NB4 (cell line): ENCODE measurements around the gene ZNHIT1.

Experiments
- DNase-seq: peaks from one replicate; pipeline ENCODE4 v3.0.0; 2010; ENCODE audit warnings: low read depth
- H3K4me3 ChIP-seq: one replicate; pipeline ENCODE4 v1.5.1; 2011; ENCODE audit warnings: mild to moderate bottlenecking, low read depth, low read length, moderate library complexity
- CTCF ChIP-seq: IDR thresholded peaks from one replicate; pipeline ENCODE4 v1.5.1; 2012; ENCODE audit warnings: low read depth, low read length
- MAX ChIP-seq: IDR thresholded peaks from 2 replicates; pipeline ENCODE4 v1.6.1; 2011; ENCODE audit warnings: low read depth, low read length
- MYC ChIP-seq: IDR thresholded peaks from 2 replicates; pipeline ENCODE4 v1.6.1; 2011; ENCODE audit warnings: low read depth, low read length
- POLR2A ChIP-seq: IDR thresholded peaks from 2 replicates; pipeline ENCODE4 v1.6.1; 2011; ENCODE audit warnings: mild to moderate bottlenecking; ENCODE audit not compliant: insufficient read length; ENCODE audit errors: extremely low read depth

Gene ZNHIT1

GRCh38 chr7:101240226-101241014, 22.5 kb downstream of the ZNHIT1 start:
- TF ChIP-seq POLR2A (no peak), CTCF (no peak), MAX (no peak), MYC (no peak)
- no peak overlapping the region for H3K4me3 ChIP-seq
- DNase-seq: no peak

GRCh38 chr7:101241015-101241363, 23.0 kb downstream of the ZNHIT1 start:
- H3K4me3 ChIP-seq: no peak overlapping the region
- TF ChIP-seq CTCF: no peak
- no peak for TF ChIP-seq MYC
- no peak for TF ChIP-seq MAX
- TF ChIP-seq POLR2A: no peak
- DNase-seq: peak; percentile 73

DNA sequence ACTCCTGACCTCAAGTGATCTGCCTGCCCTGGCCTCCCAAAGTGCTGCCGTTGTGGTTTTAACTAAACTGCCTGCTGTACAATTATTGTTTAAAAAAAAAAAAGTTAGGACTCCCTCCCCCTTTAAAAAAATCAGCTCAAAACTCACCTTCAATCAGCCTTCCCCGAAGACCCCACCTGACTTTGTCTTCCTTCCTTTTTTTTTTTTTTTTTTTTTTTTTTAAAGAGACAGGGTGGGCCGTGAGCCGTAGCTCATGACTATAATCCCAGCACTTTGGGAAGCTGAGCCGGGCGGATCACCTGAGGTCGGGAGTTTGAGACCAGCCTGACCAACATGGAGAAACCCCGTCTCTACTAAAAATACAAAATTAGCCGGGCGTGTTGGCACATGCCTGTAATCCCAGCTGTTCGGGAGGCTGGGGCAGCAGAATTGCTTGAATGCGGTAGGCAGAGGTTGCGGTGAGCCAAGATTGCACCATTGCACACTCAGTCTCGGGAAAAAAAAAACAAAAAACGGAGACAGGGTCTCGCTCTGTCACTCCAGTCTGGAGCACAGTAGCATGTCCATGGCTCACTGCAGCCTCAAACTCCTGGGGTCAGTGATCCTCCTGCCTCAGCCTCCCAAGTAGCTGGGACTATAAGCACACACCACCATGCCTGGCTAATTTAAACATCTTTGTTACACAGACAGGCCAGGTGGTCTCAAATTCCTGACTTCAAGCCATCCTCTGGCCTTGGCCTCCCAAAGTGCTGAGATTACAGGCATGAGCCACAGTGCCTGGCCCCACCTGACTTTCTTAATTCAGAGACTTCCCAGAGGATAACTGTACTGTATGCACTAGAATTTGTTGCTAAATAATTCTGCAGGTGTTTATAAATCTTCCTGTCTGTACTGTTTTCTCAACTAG, 23.7 kb downstream of the ZNHIT1 start:
- H3K4me3 ChIP-seq: no peak overlapping the region
- TF ChIP-seq MYC (no peak), POLR2A (no peak), MAX (no peak), CTCF (no peak)
- peak; percentile 70 for DNase-seq

DNA sequence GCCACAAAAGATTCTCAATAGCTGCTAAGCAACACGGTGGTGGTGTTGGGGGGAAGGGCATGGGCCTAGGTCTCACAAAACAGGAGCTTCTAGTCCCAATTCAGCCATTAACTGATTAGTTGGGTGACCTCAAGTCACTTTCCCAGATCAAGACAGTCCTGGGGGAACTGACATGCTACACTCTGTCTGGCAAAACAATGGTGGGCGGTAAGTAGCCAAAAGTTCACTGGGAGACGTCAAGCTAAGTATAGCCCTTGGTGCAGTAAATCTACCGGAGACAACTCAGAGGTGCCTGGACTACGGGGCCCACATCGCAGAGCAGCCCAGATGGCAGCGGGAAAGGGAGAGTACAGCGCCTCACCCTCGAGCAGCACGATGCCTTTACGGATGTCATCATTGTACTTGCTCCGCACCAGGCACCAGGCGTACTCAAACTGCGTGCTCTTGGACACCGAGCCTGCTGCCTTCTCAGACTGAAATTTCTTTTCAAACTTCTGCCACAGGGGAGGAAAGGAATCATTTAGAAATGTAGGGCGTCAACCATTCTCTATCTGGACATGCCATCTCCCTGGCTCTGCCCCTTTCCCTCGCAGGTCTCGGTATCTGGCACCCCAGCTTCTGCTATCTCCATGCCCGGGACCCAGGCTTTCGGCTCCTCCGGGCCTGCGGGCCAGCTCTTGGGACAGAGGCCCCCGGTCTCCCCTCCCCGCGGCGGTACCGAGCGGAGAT, 25.8 kb downstream of the ZNHIT1 start:
- TF ChIP-seq MYC (no peak), POLR2A (no peak), CTCF (no peak), MAX (no peak)
- peak overlapping the region; percentile 100 for H3K4me3 ChIP-seq
- no peak for DNase-seq

- DNase-seq: peak; percentile 97
- TF ChIP-seq MAX: peak; percentile 94
- TF ChIP-seq POLR2A: peak; percentile 85
- peak; percentile 95 for TF ChIP-seq CTCF
- TF ChIP-seq MYC: peak; percentile 97
- H3K4me3 ChIP-seq: peak within 1 kb of the TSS; percentile 100
Observed at GRCh38 chr7:101244375-101245146, 26.6 kb downstream of the ZNHIT1 start, which contains the start of gene FIS1. FIS1 (minus strand) TSS chr7:101245081; CDS start chr7:101245004, 77 bp downstream.
